Measurements from ENCODE around the gene CCDC167. TPM values are rescaled to one million over a fixed set of nuclear protein-coding genes. Genes with fewer than 3 reads are reported as not detected.
A peak's percentile ranks its signal among the peaks of the same experiment; 100 is the strongest.

The CCDC167 gene
- polyA plus RNA-seq, 1 donor from 2014 or later = 207 TPM

DNA sequence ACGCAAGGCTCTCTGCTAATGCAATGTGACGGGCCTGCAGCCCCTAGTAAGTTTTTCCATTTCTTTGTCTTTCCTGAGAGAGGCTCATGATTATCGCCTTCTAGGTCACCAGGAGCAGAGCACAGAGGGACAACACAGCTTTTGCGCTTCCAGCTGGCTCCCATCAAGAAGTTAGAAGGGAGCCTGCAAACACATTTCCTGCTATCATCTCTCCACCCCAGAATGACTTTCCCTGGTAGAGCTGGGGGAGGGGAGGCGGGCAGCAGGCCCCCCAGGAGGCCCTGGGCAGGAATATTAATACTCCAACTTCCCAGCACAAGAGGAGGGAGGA is 35.7 kb upstream of the CCDC167 start:
- Histone ChIP-seq H3K9me2 (ENCODE audit: insufficient read depth, low read length) (no peaks in the 10 kb centered on the region), H3K4me2 (ENCODE audit: low read length) (peak overlapping the region; percentile 59), H2AFZ (ENCODE audit: low read depth, low read length) (no peak overlapping the region), H3K79me2 (replicated peaks; ENCODE audit: insufficient read depth, low read length) (no peaks in the 10 kb centered on the region), H3K27me3 (ENCODE audit: insufficient read depth, low read depth, low read length) (peaks cover 22% of the 10 kb centered on the region), H4K20me1 (ENCODE audit: insufficient read depth) (no peaks in the 10 kb centered on the region), H3K4me3 (ENCODE audit: low read length) (peak overlapping the region; percentile 64), H3K9me3 (ENCODE audit: low read length) (no peaks in the 10 kb centered on the region), H3K9ac (ENCODE audit: low read length) (peak overlapping the region; percentile 58), H3F3A (ENCODE audit: insufficient read depth, low read length, poor library complexity, severe bottlenecking) (peaks cover 4% of the 10 kb centered on the region), H3K36me3 (ENCODE audit: insufficient read depth, low read length) (no peaks in the 10 kb centered on the region), H3K27ac (ENCODE audit: low read length) (peak overlapping the region; percentile 62)
- TF ChIP-seq EP300 (conservative IDR thresholded peaks at IDR 0.05; ENCODE audit: poor library complexity, severe bottlenecking) = no peak
- no peak for TF ChIP-seq POLR2AphosphoS5 (IDR thresholded peaks at IDR 0.05)
- TF ChIP-seq RAD21 (conservative IDR thresholded peaks at IDR 0.05) = no peak
- TF ChIP-seq MXI1 (conservative IDR thresholded peaks at IDR 0.05; ENCODE audit: poor library complexity, severe bottlenecking) = no peak
- TF ChIP-seq, protein P1, sequence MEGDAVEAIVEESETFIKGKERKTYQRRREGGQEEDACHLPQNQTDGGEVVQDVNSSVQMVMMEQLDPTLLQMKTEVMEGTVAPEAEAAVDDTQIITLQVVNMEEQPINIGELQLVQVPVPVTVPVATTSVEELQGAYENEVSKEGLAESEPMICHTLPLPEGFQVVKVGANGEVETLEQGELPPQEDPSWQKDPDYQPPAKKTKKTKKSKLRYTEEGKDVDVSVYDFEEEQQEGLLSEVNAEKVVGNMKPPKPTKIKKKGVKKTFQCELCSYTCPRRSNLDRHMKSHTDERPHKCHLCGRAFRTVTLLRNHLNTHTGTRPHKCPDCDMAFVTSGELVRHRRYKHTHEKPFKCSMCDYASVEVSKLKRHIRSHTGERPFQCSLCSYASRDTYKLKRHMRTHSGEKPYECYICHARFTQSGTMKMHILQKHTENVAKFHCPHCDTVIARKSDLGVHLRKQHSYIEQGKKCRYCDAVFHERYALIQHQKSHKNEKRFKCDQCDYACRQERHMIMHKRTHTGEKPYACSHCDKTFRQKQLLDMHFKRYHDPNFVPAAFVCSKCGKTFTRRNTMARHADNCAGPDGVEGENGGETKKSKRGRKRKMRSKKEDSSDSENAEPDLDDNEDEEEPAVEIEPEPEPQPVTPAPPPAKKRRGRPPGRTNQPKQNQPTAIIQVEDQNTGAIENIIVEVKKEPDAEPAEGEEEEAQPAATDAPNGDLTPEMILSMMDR (IDR thresholded peaks at IDR 0.05; ENCODE audit: poor library complexity, severe bottlenecking) = no peak
- TF ChIP-seq, protein P2, sequence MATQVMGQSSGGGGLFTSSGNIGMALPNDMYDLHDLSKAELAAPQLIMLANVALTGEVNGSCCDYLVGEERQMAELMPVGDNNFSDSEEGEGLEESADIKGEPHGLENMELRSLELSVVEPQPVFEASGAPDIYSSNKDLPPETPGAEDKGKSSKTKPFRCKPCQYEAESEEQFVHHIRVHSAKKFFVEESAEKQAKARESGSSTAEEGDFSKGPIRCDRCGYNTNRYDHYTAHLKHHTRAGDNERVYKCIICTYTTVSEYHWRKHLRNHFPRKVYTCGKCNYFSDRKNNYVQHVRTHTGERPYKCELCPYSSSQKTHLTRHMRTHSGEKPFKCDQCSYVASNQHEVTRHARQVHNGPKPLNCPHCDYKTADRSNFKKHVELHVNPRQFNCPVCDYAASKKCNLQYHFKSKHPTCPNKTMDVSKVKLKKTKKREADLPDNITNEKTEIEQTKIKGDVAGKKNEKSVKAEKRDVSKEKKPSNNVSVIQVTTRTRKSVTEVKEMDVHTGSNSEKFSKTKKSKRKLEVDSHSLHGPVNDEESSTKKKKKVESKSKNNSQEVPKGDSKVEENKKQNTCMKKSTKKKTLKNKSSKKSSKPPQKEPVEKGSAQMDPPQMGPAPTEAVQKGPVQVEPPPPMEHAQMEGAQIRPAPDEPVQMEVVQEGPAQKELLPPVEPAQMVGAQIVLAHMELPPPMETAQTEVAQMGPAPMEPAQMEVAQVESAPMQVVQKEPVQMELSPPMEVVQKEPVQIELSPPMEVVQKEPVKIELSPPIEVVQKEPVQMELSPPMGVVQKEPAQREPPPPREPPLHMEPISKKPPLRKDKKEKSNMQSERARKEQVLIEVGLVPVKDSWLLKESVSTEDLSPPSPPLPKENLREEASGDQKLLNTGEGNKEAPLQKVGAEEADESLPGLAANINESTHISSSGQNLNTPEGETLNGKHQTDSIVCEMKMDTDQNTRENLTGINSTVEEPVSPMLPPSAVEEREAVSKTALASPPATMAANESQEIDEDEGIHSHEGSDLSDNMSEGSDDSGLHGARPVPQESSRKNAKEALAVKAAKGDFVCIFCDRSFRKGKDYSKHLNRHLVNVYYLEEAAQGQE (IDR thresholded peaks at IDR 0.05; ENCODE audit: borderline replicate concordance) = no peak
- no peak for TF ChIP-seq TAF1 (IDR thresholded peaks at IDR 0.05; ENCODE audit: low read depth)
- TF ChIP-seq SMC3 (conservative IDR thresholded peaks at IDR 0.05; ENCODE audit: poor library complexity) = no peak
- no peak for TF ChIP-seq EZH2 (IDR thresholded peaks at IDR 0.05; ENCODE audit: borderline replicate concordance, insufficient read depth, low read length, poor library complexity, severe bottlenecking)

DNA sequence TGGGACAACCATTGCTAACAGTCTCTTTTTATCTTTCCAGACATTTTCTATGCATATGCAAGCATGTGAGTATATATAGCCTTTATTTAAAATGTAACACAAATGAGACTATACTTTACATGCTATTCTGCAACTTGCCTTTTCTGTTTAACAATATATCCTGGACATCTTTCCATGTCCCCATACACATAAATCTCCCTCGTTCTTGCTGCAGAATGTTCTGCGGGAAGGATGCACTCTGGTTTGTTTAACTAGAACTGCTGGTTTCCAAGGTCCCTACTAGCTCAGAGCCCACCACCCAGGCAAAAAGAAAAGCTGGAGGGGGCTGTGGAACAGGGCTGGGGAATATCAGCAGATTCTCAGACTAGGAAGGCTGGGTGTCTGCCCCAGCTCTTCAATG is 35.2 kb upstream of the CCDC167 start:
- no peaks in the 10 kb centered on the region for H3K9me3 ChIP-seq (ENCODE audit: low read length)
- H3K27ac ChIP-seq (ENCODE audit: low read length) = peak overlapping the region; percentile 62
- H3F3A ChIP-seq (ENCODE audit: insufficient read depth, low read length, poor library complexity, severe bottlenecking) = peaks cover 4% of the 10 kb centered on the region
- H2AFZ ChIP-seq (ENCODE audit: low read depth, low read length) = no peak overlapping the region
- peaks cover 22% of the 10 kb centered on the region for H3K27me3 ChIP-seq (ENCODE audit: insufficient read depth, low read depth, low read length)
- TF ChIP-seq, protein P1 (IDR thresholded peaks at IDR 0.05; ENCODE audit: poor library complexity, severe bottlenecking) = no peak
- TF ChIP-seq MXI1 (conservative IDR thresholded peaks at IDR 0.05; ENCODE audit: poor library complexity, severe bottlenecking) = no peak
- no peak for TF ChIP-seq SMC3 (conservative IDR thresholded peaks at IDR 0.05; ENCODE audit: poor library complexity)
- no peak for TF ChIP-seq POLR2AphosphoS5 (IDR thresholded peaks at IDR 0.05)
- no peak for TF ChIP-seq EP300 (conservative IDR thresholded peaks at IDR 0.05; ENCODE audit: poor library complexity, severe bottlenecking)
- TF ChIP-seq EZH2 (IDR thresholded peaks at IDR 0.05; ENCODE audit: borderline replicate concordance, insufficient read depth, low read length, poor library complexity, severe bottlenecking) = no peak
- no peak for TF ChIP-seq TAF1 (IDR thresholded peaks at IDR 0.05; ENCODE audit: low read depth)
- TF ChIP-seq, protein P2 (IDR thresholded peaks at IDR 0.05; ENCODE audit: borderline replicate concordance) = no peak
- TF ChIP-seq RAD21 (conservative IDR thresholded peaks at IDR 0.05) = no peak
- peak overlapping the region; percentile 64 for H3K4me3 ChIP-seq (ENCODE audit: low read length)
- no peaks in the 10 kb centered on the region for H3K36me3 ChIP-seq (ENCODE audit: insufficient read depth, low read length)
- H3K79me2 ChIP-seq (replicated peaks; ENCODE audit: insufficient read depth, low read length) = no peaks in the 10 kb centered on the region
- H4K20me1 ChIP-seq (ENCODE audit: insufficient read depth) = no peaks in the 10 kb centered on the region
- H3K9ac ChIP-seq (ENCODE audit: low read length) = peak overlapping the region; percentile 6
- H3K9me2 ChIP-seq (ENCODE audit: insufficient read depth, low read length) = no peaks in the 10 kb centered on the region
- no peak overlapping the region for H3K4me2 ChIP-seq (ENCODE audit: low read length)

Data from neural cell (in vitro differentiated cells).